ENCODE data around the gene ASB6.
A peak's percentile ranks its signal among the peaks of the same experiment; 100 is the strongest.

Gene ASB6

GRCh38 chr9:129604056-129604765 lies 37.7 kb downstream of the ASB6 start:
- ChIA-PET POLR2A (no interaction called here), CTCF (interaction anchor here (0.9 to 1.4 kb wide), 2 partner anchors 29 to 123 kb away, joined by 3 read pairs; no protein-coding TSS in a partner anchor)
- Histone ChIP-seq H3K4me1 (ENCODE audit: control extremely low read depth in 1 of 4, control insufficient read depth in 4 of 4, insufficient read depth in 4 of 4, low read length in 3 of 4) (peaks cover 0 to 56% (median 47%) of the 10 kb centered on the region in 4 experiments), H3K36me3 (ENCODE audit: control insufficient read depth in 4 of 4, insufficient read depth in 4 of 4, low read length in 3 of 4) (no peaks in the 10 kb centered on the region), H3K4me3 (ENCODE audit: control insufficient read depth in 1 of 7, extremely low read depth in 1 of 7, insufficient read depth in 4 of 7, low read depth in 2 of 7, low read length in 6 of 7) (no peak overlapping the region), H3K27me3 (replicated peaks in 2 of 5; ENCODE audit: control insufficient read depth in 4 of 5, insufficient read depth in 5 of 5, low read length in 4 of 5) (no peaks in the 10 kb centered on the region), H3K27ac (ENCODE audit: insufficient read depth in 1 of 2, low read depth in 1 of 2, low read length in 2 of 2, poor library complexity in 1 of 2, severe bottlenecking in 2 of 2) (no peak overlapping the region), H3K9me3 (ENCODE audit: control extremely low read depth in 1 of 5, control insufficient read depth in 4 of 5, insufficient read depth in 2 of 5, low read depth in 1 of 5, low read length in 4 of 5) (no peaks in the 10 kb centered on the region)
- 87% methylated on average over 9 of the region's 12 CpGs for WGBS (ENCODE audit: insufficient coverage)
- DNase-seq = no peak

GRCh38 chr9:129602598-129603415 lies 39.1 kb downstream of the ASB6 start:
- POLR2A ChIA-PET = no interaction called here
- Histone ChIP-seq H3K4me3 (ENCODE audit: control insufficient read depth in 1 of 7, extremely low read depth in 1 of 7, insufficient read depth in 4 of 7, low read depth in 2 of 7, low read length in 6 of 7) (no peak overlapping the region), H3K9me3 (ENCODE audit: control extremely low read depth in 1 of 5, control insufficient read depth in 4 of 5, insufficient read depth in 2 of 5, low read depth in 1 of 5, low read length in 4 of 5) (no peaks in the 10 kb centered on the region), H3K27me3 (replicated peaks in 2 of 5; ENCODE audit: control insufficient read depth in 4 of 5, insufficient read depth in 5 of 5, low read length in 4 of 5) (peaks cover 0 to 2% (median 0%) of the 10 kb centered on the region in 5 experiments), H3K36me3 (ENCODE audit: control insufficient read depth in 4 of 4, insufficient read depth in 4 of 4, low read length in 3 of 4) (no peaks in the 10 kb centered on the region), H3K4me1 (ENCODE audit: control extremely low read depth in 1 of 4, control insufficient read depth in 4 of 4, insufficient read depth in 4 of 4, low read length in 3 of 4) (peaks cover 0 to 49% (median 42%) of the 10 kb centered on the region in 4 experiments), H3K27ac (ENCODE audit: insufficient read depth in 1 of 2, low read depth in 1 of 2, low read length in 2 of 2, poor library complexity in 1 of 2, severe bottlenecking in 2 of 2) (no peak overlapping the region)
- peak in 2 of 3 donors; percentile 70 to 76 for DNase-seq
- CTCF ChIA-PET = interaction anchor here (1.3 kb wide), 1 partner anchor 22 kb away, joined by 3 read pairs; no protein-coding TSS in a partner anchor
- 66% methylated on average over 8 of the region's 10 CpGs for WGBS (ENCODE audit: insufficient coverage)

DNA sequence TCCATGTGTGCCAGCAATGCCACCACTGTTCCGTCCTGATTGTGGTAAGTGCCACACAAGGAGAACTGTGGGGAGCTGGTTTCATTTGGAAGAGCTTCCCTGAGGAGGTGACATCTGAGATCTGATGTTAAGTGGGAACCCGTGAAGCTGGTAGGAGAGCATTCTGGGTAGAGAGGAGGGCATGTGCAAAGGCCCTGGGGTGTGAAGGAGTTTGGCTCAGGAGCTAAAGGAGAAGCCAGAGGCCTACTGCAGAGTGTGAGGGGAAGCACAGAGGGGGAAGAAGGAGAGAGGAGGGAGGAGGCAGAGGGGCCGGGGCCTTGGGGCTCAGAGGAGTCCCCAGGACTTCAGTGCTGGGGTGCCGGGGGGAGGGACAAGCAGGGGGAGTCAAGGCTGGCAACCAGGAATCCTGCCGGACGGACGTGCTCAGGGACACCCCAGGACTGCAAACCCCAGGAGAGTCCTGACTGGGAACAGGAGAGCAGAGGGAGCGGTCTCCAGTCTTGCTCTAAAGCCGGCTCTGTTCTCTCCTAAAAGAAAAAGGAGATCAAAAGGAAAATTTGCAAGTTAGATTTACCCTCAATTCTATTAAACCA lies 40.8 kb downstream of the ASB6 start:
- Histone ChIP-seq H3K27ac (ENCODE audit: insufficient read depth in 1 of 2, low read depth in 1 of 2, low read length in 2 of 2, poor library complexity in 1 of 2, severe bottlenecking in 2 of 2) (no peak overlapping the region), H3K4me3 (ENCODE audit: control insufficient read depth in 1 of 7, extremely low read depth in 1 of 7, insufficient read depth in 4 of 7, low read depth in 2 of 7, low read length in 6 of 7) (no peak overlapping the region), H3K4me1 (ENCODE audit: control extremely low read depth in 1 of 4, control insufficient read depth in 4 of 4, insufficient read depth in 4 of 4, low read length in 3 of 4) (peaks cover 0 to 47% (median 41%) of the 10 kb centered on the region in 4 experiments), H3K27me3 (replicated peaks in 2 of 5; ENCODE audit: control insufficient read depth in 4 of 5, insufficient read depth in 5 of 5, low read length in 4 of 5) (peaks cover 0 to 10% (median 2%) of the 10 kb centered on the region in 5 experiments), H3K36me3 (ENCODE audit: control insufficient read depth in 4 of 4, insufficient read depth in 4 of 4, low read length in 3 of 4) (no peaks in the 10 kb centered on the region), H3K9me3 (ENCODE audit: control extremely low read depth in 1 of 5, control insufficient read depth in 4 of 5, insufficient read depth in 2 of 5, low read depth in 1 of 5, low read length in 4 of 5) (no peaks in the 10 kb centered on the region)
- POLR2A ChIA-PET = no interaction called here
- DNase-seq = no peak
- WGBS (ENCODE audit: insufficient coverage) = 97% methylated on average over 6 of the region's 9 CpGs
- CTCF ChIA-PET = interaction anchor here (1.1 to 1.4 kb wide), 3 partner anchors 9 to 105 kb away, joined by 3 read pairs; no protein-coding TSS in a partner anchor

DNA sequence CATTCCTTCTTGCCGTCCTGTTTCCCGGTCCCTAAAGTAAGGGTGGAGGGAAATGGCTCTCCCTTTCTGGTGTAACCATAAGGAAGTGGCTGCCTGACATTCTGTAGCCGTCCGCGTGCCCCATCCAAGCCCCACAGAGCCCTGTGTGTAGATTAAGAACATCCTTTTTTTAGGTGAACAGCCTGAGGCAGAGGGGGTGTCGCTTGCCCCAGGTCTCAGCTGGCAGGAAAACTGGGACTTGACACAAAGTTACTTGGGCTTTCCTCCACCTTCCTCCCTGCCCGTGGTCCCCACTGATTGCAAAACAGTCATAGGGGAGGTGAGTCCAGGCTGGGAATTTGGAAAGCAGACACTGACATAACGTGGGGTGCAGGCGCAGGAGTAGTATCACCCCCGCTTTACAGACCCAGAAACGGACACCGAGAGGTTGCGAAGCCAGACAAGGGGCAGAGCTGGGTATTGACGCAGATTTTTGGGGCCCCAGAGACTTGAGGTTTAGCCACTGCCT lies 43.8 kb downstream of the ASB6 start:
- H3K4me3 ChIP-seq (ENCODE audit: control insufficient read depth in 1 of 7, extremely low read depth in 1 of 7, insufficient read depth in 4 of 7, low read depth in 2 of 7, low read length in 6 of 7) = peak overlapping the region in 3 of 7 experiments; percentile 54 to 70 (median 64)
- H3K4me1 ChIP-seq (ENCODE audit: control extremely low read depth in 1 of 4, control insufficient read depth in 4 of 4, insufficient read depth in 4 of 4, low read length in 3 of 4) = peaks cover 0 to 48% (median 46%) of the 10 kb centered on the region in 4 experiments
- CTCF ChIA-PET = interaction anchor here (0.7 to 1.5 kb wide), 4 partner anchors 10 to 467 kb away, joined by 3 to 5 read pairs (median 4); no protein-coding TSS in a partner anchor
- POLR2A ChIA-PET = interaction anchor here (0.6 kb wide), 1 partner anchor 83 kb away, joined by 5 read pairs; no protein-coding TSS in a partner anchor
- H3K9me3 ChIP-seq (ENCODE audit: control extremely low read depth in 1 of 5, control insufficient read depth in 4 of 5, insufficient read depth in 2 of 5, low read depth in 1 of 5, low read length in 4 of 5) = no peaks in the 10 kb centered on the region
- WGBS (ENCODE audit: insufficient coverage) = 45% methylated on average over 13 of the region's 14 CpGs
- H3K27ac ChIP-seq (ENCODE audit: insufficient read depth in 1 of 2, low read depth in 1 of 2, low read length in 2 of 2, poor library complexity in 1 of 2, severe bottlenecking in 2 of 2) = no peak overlapping the region
- peaks cover 0 to 10% (median 2%) of the 10 kb centered on the region in 5 experiments for H3K27me3 ChIP-seq (replicated peaks in 2 of 5; ENCODE audit: control insufficient read depth in 4 of 5, insufficient read depth in 5 of 5, low read length in 4 of 5)
- DNase-seq = peak in 1 of 3 donors; percentile 29
- no peaks in the 10 kb centered on the region for H3K36me3 ChIP-seq (ENCODE audit: control insufficient read depth in 4 of 4, insufficient read depth in 4 of 4, low read length in 3 of 4)

GRCh38 chr9:129597355-129598088 lies 44.4 kb downstream of the ASB6 start:
- no peak overlapping the region for H3K27ac ChIP-seq (ENCODE audit: insufficient read depth in 1 of 2, low read depth in 1 of 2, low read length in 2 of 2, poor library complexity in 1 of 2, severe bottlenecking in 2 of 2)
- H3K4me1 ChIP-seq (ENCODE audit: control extremely low read depth in 1 of 4, control insufficient read depth in 4 of 4, insufficient read depth in 4 of 4, low read length in 3 of 4) = peaks cover 0 to 42% (median 39%) of the 10 kb centered on the region in 4 experiments
- ChIA-PET CTCF (interaction anchor here (1.0 to 1.5 kb wide), 3 partner anchors 10 to 466 kb away, joined by 3 to 5 read pairs (median 3); no protein-coding TSS in a partner anchor), POLR2A (interaction anchor here (0.5 to 0.6 kb wide), 2 partner anchors 83 to 288 kb away, joined by 3 to 5 read pairs; no protein-coding TSS in a partner anchor)
- H3K27me3 ChIP-seq (replicated peaks in 2 of 5; ENCODE audit: control insufficient read depth in 4 of 5, insufficient read depth in 5 of 5, low read length in 4 of 5) = peaks cover 0 to 10% (median 2%) of the 10 kb centered on the region in 5 experiments
- H3K36me3 ChIP-seq (ENCODE audit: control insufficient read depth in 4 of 4, insufficient read depth in 4 of 4, low read length in 3 of 4) = no peaks in the 10 kb centered on the region
- H3K4me3 ChIP-seq (ENCODE audit: control insufficient read depth in 1 of 7, extremely low read depth in 1 of 7, insufficient read depth in 4 of 7, low read depth in 2 of 7, low read length in 6 of 7) = peak overlapping the region in 5 of 7 experiments; percentile 13 to 70 (median 54)
- under 1% methylated on average over 52 of the region's 57 CpGs for WGBS (ENCODE audit: insufficient coverage)
- peak in 2 of 3 donors; percentile 42 to 48 for DNase-seq
- no peaks in the 10 kb centered on the region for H3K9me3 ChIP-seq (ENCODE audit: control extremely low read depth in 1 of 5, control insufficient read depth in 4 of 5, insufficient read depth in 2 of 5, low read depth in 1 of 5, low read length in 4 of 5)

Measured in common myeloid progenitor, CD34-positive (primary cell).